ENCODE results near the gene KIAA0825. TPM values are rescaled to one million over a fixed set of nuclear protein-coding genes. Genes with fewer than 3 reads are reported as not detected.

Gene KIAA0825
- total RNA-seq, 1 donor from 2014 or later: 0.62 TPM

GRCh38 chr5:94248175-94248875 is 370.1 kb downstream of the KIAA0825 start:
- Mint-ChIP-seq H3K27ac (no peak overlapping the region), H3K4me1 (ENCODE audit: low read depth) (no peaks in the 10 kb centered on the region), H3K36me3 (ENCODE audit: low read depth) (no peaks in the 10 kb centered on the region), H3K27me3 (ENCODE audit: low read depth) (no peaks in the 10 kb centered on the region), H3K9me3 (no peaks in the 10 kb centered on the region), H3K4me3 (ENCODE audit: low read depth) (no peak overlapping the region)
- intact Hi-C loops (cut with micrococcal nuclease): no loop called here
- no peak for DNase-seq (ENCODE audit: low spot score)

- intact Hi-C loops (cut with micrococcal nuclease): no loop called here
- Mint-ChIP-seq H3K27me3 (ENCODE audit: low read depth) (no peaks in the 10 kb centered on the region), H3K4me3 (ENCODE audit: low read depth) (no peak overlapping the region), H3K4me1 (ENCODE audit: low read depth) (no peaks in the 10 kb centered on the region), H3K9me3 (no peaks in the 10 kb centered on the region), H3K27ac (no peak overlapping the region), H3K36me3 (ENCODE audit: low read depth) (no peaks in the 10 kb centered on the region)
- no peak for DNase-seq (ENCODE audit: low spot score)
Measured at GRCh38 chr5:94245608-94246007, 372.8 kb downstream of the KIAA0825 start.

- Mint-ChIP-seq H3K9me3 (no peaks in the 10 kb centered on the region), H3K4me3 (ENCODE audit: low read depth) (no peak overlapping the region), H3K4me1 (ENCODE audit: low read depth) (no peaks in the 10 kb centered on the region), H3K36me3 (ENCODE audit: low read depth) (no peaks in the 10 kb centered on the region), H3K27ac (no peak overlapping the region), H3K27me3 (ENCODE audit: low read depth) (no peaks in the 10 kb centered on the region)
- intact Hi-C loops (cut with micrococcal nuclease): no loop called here
- no peak for DNase-seq (ENCODE audit: low spot score)
Measured at GRCh38 chr5:94244921-94245320, 373.5 kb downstream of the KIAA0825 start.

- Mint-ChIP-seq H3K9me3 (no peaks in the 10 kb centered on the region), H3K4me1 (ENCODE audit: low read depth) (no peaks in the 10 kb centered on the region), H3K4me3 (ENCODE audit: low read depth) (no peak overlapping the region), H3K27me3 (ENCODE audit: low read depth) (no peaks in the 10 kb centered on the region), H3K36me3 (ENCODE audit: low read depth) (no peaks in the 10 kb centered on the region), H3K27ac (no peak overlapping the region)
- no peak for DNase-seq (ENCODE audit: low spot score)
- intact Hi-C loops (cut with micrococcal nuclease): no loop called here
Measured at GRCh38 chr5:94243612-94244011, 374.8 kb downstream of the KIAA0825 start.

GRCh38 chr5:94240993-94241651 is 377.3 kb downstream of the KIAA0825 start:
- intact Hi-C loops (cut with micrococcal nuclease): no loop called here
- no peak for DNase-seq (ENCODE audit: low spot score)
- H3K27me3 Mint-ChIP-seq (ENCODE audit: low read depth): no peaks in the 10 kb centered on the region
- no peak overlapping the region for H3K27ac Mint-ChIP-seq
- no peak overlapping the region for H3K4me3 Mint-ChIP-seq (ENCODE audit: low read depth)
- no peaks in the 10 kb centered on the region for H3K9me3 Mint-ChIP-seq
- no peaks in the 10 kb centered on the region for H3K36me3 Mint-ChIP-seq (ENCODE audit: low read depth)
- H3K4me1 Mint-ChIP-seq (ENCODE audit: low read depth): no peaks in the 10 kb centered on the region

GRCh38 chr5:94240596-94240992 is 377.8 kb downstream of the KIAA0825 start:
- Mint-ChIP-seq H3K36me3 (ENCODE audit: low read depth) (no peaks in the 10 kb centered on the region), H3K4me3 (ENCODE audit: low read depth) (no peak overlapping the region), H3K27me3 (ENCODE audit: low read depth) (no peaks in the 10 kb centered on the region), H3K9me3 (no peaks in the 10 kb centered on the region), H3K4me1 (ENCODE audit: low read depth) (no peaks in the 10 kb centered on the region), H3K27ac (no peak overlapping the region)
- DNase-seq (ENCODE audit: low spot score): no peak
- intact Hi-C loops (cut with micrococcal nuclease): no loop called here

- intact Hi-C loops (cut with micrococcal nuclease): no loop called here
- Mint-ChIP-seq H3K27me3 (ENCODE audit: low read depth) (no peaks in the 10 kb centered on the region), H3K4me1 (ENCODE audit: low read depth) (no peaks in the 10 kb centered on the region), H3K36me3 (ENCODE audit: low read depth) (no peaks in the 10 kb centered on the region), H3K27ac (no peak overlapping the region), H3K9me3 (peaks cover 3% of the 10 kb centered on the region), H3K4me3 (ENCODE audit: low read depth) (no peak overlapping the region)
- no peak for DNase-seq (ENCODE audit: low spot score)
Measured at GRCh38 chr5:94240134-94240533, 378.3 kb downstream of the KIAA0825 start.

- DNase-seq (ENCODE audit: low spot score): no peak
- H3K27ac Mint-ChIP-seq: no peak overlapping the region
- H3K4me1 Mint-ChIP-seq (ENCODE audit: low read depth): no peaks in the 10 kb centered on the region
- peaks cover 4% of the 10 kb centered on the region for H3K9me3 Mint-ChIP-seq
- intact Hi-C loops (cut with micrococcal nuclease): no loop called here
- H3K4me3 Mint-ChIP-seq (ENCODE audit: low read depth): no peak overlapping the region
- H3K36me3 Mint-ChIP-seq (ENCODE audit: low read depth): no peaks in the 10 kb centered on the region
- H3K27me3 Mint-ChIP-seq (ENCODE audit: low read depth): no peaks in the 10 kb centered on the region
Measured at GRCh38 chr5:94239266-94239665, 379.1 kb downstream of the KIAA0825 start.

GRCh38 chr5:94234987-94235386 is 383.4 kb downstream of the KIAA0825 start:
- H3K27me3 Mint-ChIP-seq (ENCODE audit: low read depth): no peaks in the 10 kb centered on the region
- intact Hi-C loops (cut with micrococcal nuclease): no loop called here
- no peak overlapping the region for H3K4me3 Mint-ChIP-seq (ENCODE audit: low read depth)
- DNase-seq (ENCODE audit: low spot score): no peak
- no peaks in the 10 kb centered on the region for H3K36me3 Mint-ChIP-seq (ENCODE audit: low read depth)
- no peak overlapping the region for H3K27ac Mint-ChIP-seq
- H3K4me1 Mint-ChIP-seq (ENCODE audit: low read depth): no peaks in the 10 kb centered on the region
- H3K9me3 Mint-ChIP-seq: peaks cover 4% of the 10 kb centered on the region

- no peak overlapping the region for H3K4me3 Mint-ChIP-seq (ENCODE audit: low read depth)
- no peak overlapping the region for H3K27ac Mint-ChIP-seq
- H3K9me3 Mint-ChIP-seq: no peaks in the 10 kb centered on the region
- H3K4me1 Mint-ChIP-seq (ENCODE audit: low read depth): no peaks in the 10 kb centered on the region
- intact Hi-C loops (cut with micrococcal nuclease): no loop called here
- H3K36me3 Mint-ChIP-seq (ENCODE audit: low read depth): no peaks in the 10 kb centered on the region
- no peak for DNase-seq (ENCODE audit: low spot score)
- H3K27me3 Mint-ChIP-seq (ENCODE audit: low read depth): peaks cover 2% of the 10 kb centered on the region
Measured at GRCh38 chr5:94228791-94229190, 389.6 kb downstream of the KIAA0825 start.

GRCh38 chr5:94223235-94223634 is 395.2 kb downstream of the KIAA0825 start:
- H3K4me1 Mint-ChIP-seq (ENCODE audit: low read depth): peaks cover 7% of the 10 kb centered on the region
- no peak for DNase-seq (ENCODE audit: low spot score)
- H3K4me3 Mint-ChIP-seq (ENCODE audit: low read depth): no peak overlapping the region
- H3K27me3 Mint-ChIP-seq (ENCODE audit: low read depth): no peaks in the 10 kb centered on the region
- intact Hi-C loops (cut with micrococcal nuclease): no loop called here
- H3K36me3 Mint-ChIP-seq (ENCODE audit: low read depth): no peaks in the 10 kb centered on the region
- no peak overlapping the region for H3K27ac Mint-ChIP-seq
- H3K9me3 Mint-ChIP-seq: no peaks in the 10 kb centered on the region

GRCh38 chr5:94218374-94218773 is 400.0 kb downstream of the KIAA0825 start:
- intact Hi-C loops (cut with micrococcal nuclease): no loop called here
- Mint-ChIP-seq H3K4me3 (ENCODE audit: low read depth) (no peak overlapping the region), H3K27ac (no peak overlapping the region), H3K9me3 (no peaks in the 10 kb centered on the region), H3K4me1 (ENCODE audit: low read depth) (peaks cover 6% of the 10 kb centered on the region), H3K36me3 (ENCODE audit: low read depth) (no peaks in the 10 kb centered on the region), H3K27me3 (ENCODE audit: low read depth) (peaks cover 8% of the 10 kb centered on the region)
- DNase-seq (ENCODE audit: low spot score): no peak

GRCh38 chr5:94217745-94218144 is 400.7 kb downstream of the KIAA0825 start:
- H3K4me1 Mint-ChIP-seq (ENCODE audit: low read depth): peaks cover 1% of the 10 kb centered on the region
- no peak overlapping the region for H3K27ac Mint-ChIP-seq
- intact Hi-C loops (cut with micrococcal nuclease): no loop called here
- no peak overlapping the region for H3K4me3 Mint-ChIP-seq (ENCODE audit: low read depth)
- H3K27me3 Mint-ChIP-seq (ENCODE audit: low read depth): peaks cover 8% of the 10 kb centered on the region
- no peaks in the 10 kb centered on the region for H3K36me3 Mint-ChIP-seq (ENCODE audit: low read depth)
- H3K9me3 Mint-ChIP-seq: no peaks in the 10 kb centered on the region
- no peak for DNase-seq (ENCODE audit: low spot score)

Data from activated T-helper 2 cell treated with anti-CD3 and anti-CD28 coated beads, Interferon-gamma antibody, Interleukin-2, Interleukin-4, amounts not matched to agents 10 μg/mL and 5 μg/mL and 100 μg/mL, durations not matched to agents 14 hours and 24 hours and 36 hours (primary cell).